ENCODE measurements around the gene FSIP1.

FSIP1 gene

GRCh38 chr15:39591141-39591895 lies 191.3 kb downstream of the FSIP1 start:
- ATAC-seq: no peak

DNA sequence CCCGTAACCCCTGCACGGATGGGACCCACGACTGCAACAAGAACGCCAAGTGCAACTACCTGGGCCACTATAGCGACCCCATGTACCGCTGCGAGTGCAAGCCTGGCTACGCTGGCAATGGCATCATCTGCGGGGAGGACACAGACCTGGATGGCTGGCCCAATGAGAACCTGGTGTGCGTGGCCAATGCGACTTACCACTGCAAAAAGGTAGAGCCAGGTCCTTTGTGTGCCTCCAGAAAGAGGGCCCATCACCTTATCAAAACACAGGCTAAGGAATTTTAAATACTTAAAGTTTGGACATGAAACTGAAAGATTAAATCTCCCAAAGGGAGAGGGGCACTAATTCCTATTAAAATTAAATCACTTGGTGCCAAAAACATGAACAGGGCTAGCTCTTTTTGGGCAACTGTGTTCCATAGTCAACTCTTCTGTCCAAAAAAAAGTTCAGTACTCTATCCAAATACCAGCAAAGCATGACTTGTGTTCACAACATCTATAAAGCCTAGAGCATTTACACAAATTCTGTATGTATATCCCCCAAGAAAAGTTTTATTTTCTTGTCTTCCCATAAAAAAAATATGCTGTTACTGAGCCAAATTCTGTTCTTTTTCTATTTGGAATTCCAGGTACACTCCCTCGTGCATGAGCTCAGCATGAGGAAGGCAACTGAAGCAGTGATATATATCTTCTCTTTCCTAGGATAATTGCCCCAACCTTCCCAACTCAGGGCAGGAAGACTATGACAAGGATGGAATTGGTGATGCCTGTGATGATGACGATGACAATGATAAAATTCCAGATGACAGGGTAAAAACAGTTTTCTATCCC lies 192.6 kb downstream of the FSIP1 start:
- ATAC-seq: no peak

- ATAC-seq: no peak
Observed at GRCh38 chr15:39589193-39589814, 193.3 kb downstream of the FSIP1 start.

GRCh38 chr15:39588531-39589192 lies 194.0 kb downstream of the FSIP1 start:
- no peak for ATAC-seq

- no peak for ATAC-seq
Observed at GRCh38 chr15:39587731-39588530, 194.7 kb downstream of the FSIP1 start.

DNA sequence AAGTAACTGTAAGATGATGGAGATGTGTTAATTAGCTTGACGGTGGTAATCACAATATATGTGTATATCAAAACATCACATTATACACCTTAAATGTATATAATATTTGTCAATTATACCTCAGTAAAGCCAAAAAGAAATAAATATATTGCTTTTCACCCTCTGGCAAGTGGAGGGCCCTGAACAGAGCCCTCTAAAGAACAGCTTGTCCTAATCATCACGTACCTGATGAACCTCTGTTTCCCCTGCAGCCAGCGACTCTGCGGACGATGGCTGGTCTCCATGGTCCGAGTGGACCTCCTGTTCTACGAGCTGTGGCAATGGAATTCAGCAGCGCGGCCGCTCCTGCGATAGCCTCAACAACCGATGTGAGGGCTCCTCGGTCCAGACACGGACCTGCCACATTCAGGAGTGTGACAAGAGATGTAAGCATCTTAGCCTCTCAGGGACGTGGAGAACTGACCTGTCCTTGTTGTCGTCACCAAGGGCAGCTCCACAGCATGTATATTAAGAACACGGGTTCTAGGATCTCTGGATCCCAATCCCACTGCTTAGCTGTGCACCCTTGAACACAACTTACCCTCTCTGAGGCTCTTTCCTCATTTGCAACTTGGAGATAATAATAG lies 195.4 kb downstream of the FSIP1 start:
- no peak for ATAC-seq

DNA sequence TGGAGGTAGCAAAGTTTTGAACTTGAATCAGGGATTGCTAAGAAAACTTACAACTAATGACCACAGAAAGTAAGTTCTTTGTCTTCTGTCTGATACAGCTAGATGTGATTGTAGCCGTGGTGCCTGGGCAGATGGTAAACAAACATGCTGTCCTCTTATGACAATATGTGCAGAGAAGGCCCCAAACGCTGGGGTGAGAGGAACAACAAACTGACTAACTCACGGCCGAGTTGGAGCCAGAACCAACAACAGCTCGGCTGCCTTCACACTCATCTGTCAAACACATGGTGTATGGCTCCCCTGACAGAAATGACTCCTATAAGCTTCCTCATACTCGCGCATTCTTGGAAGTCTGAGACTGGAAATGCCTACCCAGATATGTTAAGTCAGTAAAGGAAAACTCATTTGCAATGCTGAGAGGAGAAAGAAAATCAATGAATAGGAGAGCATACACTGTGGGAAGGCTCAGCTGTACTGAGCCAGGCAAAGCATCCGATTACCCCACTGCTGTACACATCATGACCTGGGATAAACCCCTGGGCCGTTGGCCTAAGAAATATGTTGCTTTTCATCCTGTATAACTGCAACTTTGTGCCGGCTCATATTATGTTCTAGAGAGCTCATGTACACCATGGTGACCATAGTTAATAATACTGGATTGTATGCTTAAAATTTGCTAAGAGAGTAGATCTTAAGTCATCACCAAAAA lies 196.1 kb downstream of the FSIP1 start:
- no peak for ATAC-seq

GRCh38 chr15:39585871-39586301 lies 196.8 kb downstream of the FSIP1 start:
- ATAC-seq: no peak

GRCh38 chr15:39585389-39585841 lies 197.2 kb downstream of the FSIP1 start:
- ATAC-seq: no peak

- no peak for ATAC-seq
Observed at GRCh38 chr15:39584662-39585388, 197.8 kb downstream of the FSIP1 start.

DNA sequence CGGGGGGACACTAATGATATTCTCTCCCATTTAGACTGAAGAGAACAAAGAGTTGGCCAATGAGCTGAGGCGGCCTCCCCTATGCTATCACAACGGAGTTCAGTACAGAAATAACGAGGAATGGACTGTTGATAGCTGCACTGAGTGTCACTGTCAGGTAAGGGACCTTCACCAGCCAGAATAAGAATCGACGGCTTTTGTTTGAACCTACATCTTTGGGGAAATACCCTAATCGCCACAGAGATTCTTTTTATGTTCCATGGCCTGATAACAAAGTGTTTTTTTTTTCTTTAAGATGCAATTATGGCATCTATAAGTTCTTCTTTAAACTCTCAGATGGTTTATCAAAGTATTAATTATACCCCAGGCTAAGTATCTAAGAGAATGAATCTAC lies 198.4 kb downstream of the FSIP1 start:
- no peak for ATAC-seq

GRCh38 chr15:39583596-39584265 lies 198.9 kb downstream of the FSIP1 start:
- no peak for ATAC-seq

GRCh38 chr15:39582977-39583595 lies 199.6 kb downstream of the FSIP1 start:
- ATAC-seq: no peak

DNA sequence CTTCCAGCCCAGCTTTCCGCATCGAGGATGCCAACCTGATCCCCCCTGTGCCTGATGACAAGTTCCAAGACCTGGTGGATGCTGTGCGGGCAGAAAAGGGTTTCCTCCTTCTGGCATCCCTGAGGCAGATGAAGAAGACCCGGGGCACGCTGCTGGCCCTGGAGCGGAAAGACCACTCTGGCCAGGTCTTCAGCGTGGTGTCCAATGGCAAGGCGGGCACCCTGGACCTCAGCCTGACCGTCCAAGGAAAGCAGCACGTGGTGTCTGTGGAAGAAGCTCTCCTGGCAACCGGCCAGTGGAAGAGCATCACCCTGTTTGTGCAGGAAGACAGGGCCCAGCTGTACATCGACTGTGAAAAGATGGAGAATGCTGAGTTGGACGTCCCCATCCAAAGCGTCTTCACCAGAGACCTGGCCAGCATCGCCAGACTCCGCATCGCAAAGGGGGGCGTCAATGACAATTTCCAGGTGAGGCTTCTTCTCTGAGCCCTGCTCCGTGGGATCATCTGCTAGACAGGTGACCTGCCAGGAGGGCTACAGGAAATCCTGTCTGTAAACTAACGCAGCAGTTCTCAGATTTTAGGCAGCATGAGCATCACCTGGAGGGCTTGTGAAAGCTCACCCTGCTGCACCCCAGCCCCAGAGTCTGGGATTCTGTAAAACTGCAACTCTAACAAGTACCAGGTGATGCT lies 200.2 kb downstream of the FSIP1 start:
- ATAC-seq: no peak

GRCh38 chr15:39581793-39582285 lies 200.8 kb downstream of the FSIP1 start:
- no peak for ATAC-seq

- no peak for ATAC-seq
Observed at GRCh38 chr15:39581242-39581792, 201.3 kb downstream of the FSIP1 start.

GRCh38 chr15:39580485-39581241 lies 202.0 kb downstream of the FSIP1 start, which contains the start of gene THBS1:
Gene THBS1 (plus strand): TSS chr15:39581079. CDS start chr15:39581858, 779 bp downstream.
- ATAC-seq: peak; percentile 8 to 22

Measured in activated CD4-positive, CD25-positive, alpha-beta regulatory T cell treated with anti-CD3 and anti-CD28 coated beads, Interleukin-2, amount 50 U/mL, for 24 hours (primary cell).